GF-D8 (cell line): Measurements from ENCODE around the gene EBF4.

Source experiments
- DNase-seq: peaks from one replicate; lab custom pipeline; 2025; lab: John Stamatoyannopoulos, UW

EBF4 gene, protein sequence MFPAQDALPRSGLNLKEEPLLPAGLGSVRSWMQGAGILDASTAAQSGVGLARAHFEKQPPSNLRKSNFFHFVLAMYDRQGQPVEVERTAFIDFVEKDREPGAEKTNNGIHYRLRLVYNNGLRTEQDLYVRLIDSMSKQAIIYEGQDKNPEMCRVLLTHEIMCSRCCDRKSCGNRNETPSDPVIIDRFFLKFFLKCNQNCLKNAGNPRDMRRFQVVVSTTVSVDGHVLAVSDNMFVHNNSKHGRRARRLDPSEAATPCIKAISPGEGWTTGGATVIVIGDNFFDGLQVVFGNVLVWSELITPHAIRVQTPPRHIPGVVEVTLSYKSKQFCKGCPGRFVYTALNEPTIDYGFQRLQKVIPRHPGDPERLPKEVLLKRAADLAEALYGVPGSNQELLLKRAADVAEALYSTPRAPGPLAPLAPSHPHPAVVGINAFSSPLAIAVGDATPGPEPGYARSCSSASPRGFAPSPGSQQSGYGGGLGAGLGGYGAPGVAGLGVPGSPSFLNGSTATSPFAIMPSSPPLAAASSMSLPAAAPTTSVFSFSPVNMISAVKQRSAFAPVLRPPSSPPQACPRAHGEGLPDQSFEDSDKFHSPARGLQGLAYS

DNA sequence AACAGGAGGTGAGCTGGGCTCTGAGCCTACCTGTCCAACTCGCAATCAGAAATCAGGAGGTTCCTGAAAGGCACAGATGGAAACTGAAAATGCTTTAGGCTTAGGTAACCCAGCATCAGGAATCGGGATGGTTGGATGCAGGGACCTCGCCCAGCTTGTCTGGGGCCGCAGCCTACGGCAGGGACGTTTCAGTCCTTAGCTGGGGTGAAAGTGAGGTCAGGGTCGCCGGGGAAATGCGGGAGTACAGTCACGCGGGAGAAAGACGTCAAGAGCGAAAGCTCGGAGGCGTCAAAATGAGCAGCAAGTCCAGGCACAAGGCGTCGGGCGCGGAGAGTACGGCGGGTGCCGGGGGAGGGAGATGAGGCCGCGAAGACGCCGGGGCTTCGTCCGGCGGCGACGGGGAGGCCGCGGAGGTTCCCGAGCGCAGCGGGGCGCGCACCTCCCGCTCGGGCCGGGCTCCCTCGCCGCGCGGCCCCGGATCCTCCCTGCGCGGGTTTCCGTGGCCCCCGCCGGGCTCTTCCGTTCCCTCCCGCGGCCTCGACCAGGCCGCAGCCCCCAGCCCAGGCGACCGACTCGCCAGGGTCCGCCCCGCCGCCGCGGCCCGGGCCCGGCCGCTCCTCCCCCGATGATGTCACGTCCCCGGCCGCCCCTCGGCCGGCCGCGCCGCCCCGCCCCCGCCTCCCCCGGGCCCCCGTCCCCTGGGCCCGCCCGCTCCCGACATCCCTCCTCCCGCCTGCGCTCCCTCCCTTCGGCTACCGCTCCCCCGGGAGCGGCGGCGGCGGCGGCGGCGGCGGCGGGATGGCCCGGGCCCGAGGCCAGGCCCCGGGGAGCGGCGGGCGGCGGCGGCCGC, at the start of gene EBF4:
Gene EBF4, plus strand, starts transcription at position 745 of the 850 bp plus-strand sequence. CDS start 866 bp downstream, outside the sequence.
- no peak for DNase-seq

DNA sequence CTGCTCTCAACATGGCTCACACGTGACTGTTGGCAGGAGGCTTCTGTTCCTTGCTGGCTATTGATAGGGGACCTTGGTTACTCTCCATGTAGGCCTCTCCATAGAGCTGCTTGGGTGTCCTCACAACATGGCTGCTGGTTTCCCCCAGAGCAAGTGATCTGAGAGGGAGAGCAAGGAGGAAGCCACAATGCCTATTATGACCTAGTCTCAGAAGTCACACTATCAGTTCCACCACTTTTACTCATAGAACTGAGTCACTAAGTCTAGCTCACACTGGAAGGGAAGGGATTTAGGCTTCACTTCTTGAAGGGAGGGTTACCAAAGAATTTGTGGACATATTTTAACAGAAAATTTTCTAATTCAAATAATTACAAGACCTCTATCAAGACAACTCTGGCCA, 48.9 kb upstream of the EBF4 start:
- no peak for DNase-seq

DNA sequence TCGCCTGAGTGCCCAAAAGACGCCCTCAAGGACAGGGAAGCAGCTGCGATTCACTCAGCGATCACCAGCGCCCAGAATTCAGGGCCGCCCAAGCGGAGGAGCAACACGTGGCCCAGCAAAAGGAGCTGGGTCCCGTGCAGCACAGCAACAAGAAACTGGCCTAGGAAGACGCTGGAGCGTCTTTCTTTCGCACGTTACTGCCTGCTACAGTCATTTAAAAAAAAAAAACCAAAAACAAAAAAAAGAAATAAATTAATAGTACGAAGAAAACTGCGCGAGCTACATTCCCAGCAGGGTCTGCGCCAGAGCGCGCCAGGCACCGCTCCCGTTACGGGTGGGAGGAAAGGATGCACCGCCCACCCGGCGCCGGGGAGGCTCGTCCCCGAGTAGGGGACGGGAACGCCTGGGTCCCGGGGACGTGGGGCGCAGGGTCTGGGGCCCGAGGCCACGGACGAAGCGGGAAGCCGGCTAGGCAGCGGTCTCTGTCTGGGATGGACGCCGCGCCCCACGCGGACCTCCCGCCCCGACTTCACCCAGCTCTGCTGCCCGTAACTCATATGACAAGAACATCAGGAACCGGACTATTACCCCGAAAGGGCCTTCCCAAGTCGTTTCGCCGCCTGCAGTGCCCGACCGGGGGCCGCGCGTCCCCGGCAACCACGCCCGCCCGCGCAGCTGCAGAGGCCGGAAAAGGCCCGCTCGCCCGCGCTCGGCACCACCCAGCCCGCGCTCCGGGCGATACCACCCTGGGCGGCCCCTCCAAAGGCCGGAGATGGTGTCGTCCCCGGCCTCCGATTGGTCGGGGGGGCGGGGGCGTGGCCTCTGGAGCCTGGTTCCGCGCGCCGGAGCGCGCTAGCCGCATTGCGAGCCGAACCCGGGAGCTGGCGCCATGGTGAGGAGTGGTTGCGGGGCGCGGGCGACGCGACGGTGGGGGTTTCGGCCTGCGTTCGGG, 40.5 kb upstream of the EBF4 start, which contains the start of gene NOP56:
Gene NOP56, plus strand, starts transcription at position 861 of the 952 bp plus-strand sequence. Its CDS starts 29 bp downstream, at position 890.
- DNase-seq: peak; percentile 76

DNA sequence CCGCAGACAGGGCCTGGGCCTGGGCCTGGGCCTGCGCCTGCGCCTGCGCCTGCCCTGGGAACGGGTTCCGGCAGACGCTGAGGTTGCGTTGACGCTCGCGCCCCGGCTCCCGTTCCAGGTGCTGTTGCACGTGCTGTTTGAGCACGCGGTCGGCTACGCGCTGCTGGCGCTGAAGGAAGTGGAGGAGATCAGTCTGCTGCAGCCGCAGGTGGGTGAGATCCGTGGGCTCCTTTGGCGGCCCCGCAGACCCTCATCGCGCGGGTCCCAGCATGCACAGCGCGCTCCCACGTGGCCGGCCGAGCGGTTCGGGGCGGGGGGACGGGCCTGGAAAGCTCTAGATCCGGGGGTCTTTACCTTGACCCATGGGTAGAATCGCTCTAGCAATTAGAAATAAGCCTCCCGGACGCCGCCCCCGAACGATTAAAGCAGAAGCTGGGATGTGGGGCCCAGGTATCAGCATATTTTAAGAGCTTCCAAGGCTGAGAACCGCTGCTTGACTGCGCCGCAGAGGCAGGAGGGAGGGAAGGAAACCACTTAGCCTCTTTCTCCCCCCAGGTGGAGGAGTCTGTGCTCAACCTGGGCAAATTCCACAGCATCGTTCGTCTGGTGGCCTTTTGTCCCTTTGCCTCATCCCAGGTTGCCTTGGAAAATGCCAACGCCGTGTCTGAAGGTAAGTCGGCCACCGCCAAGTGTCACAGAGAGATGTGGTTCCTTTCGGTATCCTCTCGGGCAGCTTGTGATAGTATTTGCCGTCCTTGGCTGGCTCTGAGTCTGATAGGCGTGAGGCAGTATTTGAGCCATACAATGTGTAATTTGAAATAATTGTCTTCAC, 39.6 kb upstream of the EBF4 start:
- no peak for DNase-seq

DNA sequence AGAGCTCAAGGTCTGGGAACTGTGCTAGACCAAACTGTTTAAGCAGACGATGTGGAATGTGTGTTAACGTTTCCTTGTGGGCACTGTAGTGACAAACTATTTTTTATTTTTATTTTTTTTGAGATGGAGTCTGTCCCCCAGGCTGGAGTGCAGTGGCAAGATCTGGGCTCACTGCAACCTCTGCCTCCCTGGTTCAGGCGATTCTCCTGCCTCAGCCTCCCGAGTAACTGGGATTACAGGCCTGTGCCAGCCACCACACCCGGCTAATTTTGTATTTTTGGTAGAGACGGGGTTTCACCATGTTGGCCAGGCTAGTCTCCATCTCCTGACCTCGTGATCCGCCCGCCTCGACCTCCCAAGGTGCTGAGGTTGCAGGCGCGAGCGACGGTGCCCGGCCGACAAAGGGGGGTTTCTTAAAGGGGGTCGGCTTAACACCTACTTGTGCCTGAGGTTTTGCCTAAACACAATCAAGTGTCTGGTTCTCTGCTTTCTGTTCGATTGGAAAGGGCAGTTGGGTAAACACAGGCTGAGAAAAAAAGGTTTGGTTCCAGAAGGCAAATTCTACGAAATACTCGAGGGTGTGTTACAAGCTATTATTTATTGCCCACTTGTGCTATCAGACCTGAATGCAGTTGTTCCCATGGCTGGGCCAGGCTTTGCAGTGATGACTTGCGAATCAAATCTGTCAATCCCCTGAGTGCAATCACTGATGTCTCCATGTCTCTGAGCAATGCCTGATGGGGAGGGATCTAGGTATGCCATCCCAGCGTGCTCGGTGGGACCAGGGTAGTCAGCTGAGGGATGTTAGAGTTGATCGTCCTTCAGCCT, 38.8 kb upstream of the EBF4 start:
- no peak for DNase-seq

DNA sequence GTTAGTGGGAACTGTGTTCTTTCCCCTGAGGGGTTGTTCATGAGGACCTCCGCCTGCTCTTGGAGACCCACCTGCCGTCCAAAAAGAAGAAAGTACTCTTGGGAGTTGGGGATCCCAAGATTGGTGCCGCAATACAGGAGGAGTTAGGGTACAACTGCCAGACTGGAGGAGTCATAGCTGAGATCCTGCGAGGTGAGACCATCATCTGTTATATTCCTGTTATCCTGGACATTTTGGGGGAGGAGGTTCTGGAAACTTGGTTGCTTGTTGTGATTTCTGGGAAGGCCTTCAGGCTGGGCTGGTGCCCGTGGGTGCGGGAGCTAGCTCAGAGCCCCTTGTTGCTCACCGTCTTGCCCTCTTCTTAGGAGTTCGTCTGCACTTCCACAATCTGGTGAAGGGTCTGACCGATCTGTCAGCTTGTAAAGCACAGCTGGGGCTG, 38.2 kb upstream of the EBF4 start:
- DNase-seq: no peak

DNA sequence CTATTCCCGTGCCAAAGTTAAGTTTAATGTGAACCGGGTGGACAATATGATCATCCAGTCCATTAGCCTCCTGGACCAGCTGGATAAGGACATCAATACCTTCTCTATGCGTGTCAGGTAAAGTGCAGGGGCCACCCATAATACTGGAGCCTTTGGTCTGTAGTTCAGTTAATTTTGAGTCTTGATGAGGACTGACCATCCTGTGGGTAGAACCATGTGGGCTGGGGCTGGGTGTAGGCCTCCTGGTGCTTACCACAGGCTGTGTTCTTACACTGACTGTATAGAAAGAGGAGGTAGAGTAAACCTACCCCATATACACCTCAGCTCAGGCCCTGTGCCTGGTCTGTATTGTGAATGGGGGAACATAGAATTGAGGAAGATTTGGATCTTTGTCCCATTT, 37.7 kb upstream of the EBF4 start:
- DNase-seq: no peak

DNA sequence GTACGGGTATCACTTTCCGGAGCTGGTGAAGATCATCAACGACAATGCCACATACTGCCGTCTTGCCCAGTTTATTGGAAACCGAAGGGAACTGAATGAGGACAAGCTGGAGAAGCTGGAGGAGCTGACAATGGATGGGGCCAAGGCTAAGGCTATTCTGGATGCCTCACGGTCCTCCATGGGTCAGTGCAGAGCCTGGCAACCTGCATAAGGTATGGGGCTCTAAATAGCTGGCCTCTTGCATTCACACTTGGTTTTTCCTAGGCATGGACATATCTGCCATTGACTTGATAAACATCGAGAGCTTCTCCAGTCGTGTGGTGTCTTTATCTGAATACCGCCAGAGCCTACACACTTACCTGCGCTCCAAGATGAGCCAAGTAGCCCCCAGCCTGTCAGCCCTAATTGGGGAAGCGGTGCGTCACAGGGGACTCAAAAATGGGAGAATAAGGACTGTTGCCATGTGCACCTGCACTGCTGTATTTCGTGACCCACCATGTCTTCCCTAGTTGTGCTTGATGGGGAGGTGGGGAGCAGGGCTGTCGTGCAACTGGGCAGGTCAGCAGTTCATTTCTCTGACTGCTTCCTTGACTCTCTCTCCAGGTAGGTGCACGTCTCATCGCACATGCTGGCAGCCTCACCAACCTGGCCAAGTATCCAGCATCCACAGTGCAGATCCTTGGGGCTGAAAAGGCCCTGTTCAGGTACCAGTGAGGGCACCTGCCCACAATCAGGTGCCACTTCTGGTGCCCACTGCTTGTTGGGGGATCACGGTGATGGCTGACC, 37.1 kb upstream of the EBF4 start:
- no peak for DNase-seq

DNA sequence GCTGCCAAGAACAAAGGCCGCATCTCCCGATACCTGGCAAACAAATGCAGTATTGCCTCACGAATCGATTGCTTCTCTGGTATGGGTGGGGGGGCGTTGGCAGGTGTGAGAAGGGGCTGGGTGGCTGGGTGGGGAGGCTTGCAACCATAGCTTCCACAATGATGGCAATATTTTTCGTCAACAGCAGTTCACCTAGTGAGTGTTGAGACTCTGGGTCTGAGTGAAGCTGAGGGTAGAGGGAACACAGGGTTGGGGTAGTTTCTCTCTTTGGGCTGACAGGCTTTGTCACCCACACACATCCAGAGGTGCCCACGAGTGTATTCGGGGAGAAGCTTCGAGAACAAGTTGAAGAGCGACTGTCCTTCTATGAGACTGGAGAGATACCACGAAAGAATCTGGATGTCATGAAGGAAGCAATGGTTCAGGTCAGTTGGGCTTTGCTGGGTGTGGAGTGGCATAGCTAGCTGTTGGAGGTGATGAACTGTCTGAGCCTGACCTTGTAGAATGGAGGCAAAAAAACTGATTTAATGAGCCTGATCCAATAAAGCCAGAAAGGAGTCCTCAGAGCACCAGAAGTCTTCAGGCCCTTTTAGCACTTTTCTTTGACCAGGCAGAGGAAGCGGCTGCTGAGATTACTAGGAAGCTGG, 36.0 kb upstream of the EBF4 start:
- DNase-seq: no peak

DNA sequence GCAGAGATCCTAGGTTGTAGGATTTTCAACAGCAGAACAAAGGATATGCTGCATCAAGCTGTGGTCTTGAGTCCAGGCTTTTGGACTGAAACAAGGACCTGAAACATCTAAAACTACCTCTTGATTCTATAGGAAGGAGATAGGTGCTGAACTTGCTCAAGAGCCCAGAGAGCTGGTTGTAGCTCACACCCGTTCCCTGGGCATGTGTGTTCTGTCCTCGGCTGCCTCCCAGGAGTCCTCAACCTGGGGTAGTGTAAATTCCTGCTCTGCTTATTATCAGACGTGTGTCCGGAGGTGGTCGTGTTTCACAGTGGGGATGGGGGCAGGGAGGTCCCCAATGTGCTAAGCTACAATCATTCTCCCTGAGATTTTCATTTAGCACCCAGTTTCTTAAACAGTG, 35.3 kb upstream of the EBF4 start:
- DNase-seq: no peak

DNA sequence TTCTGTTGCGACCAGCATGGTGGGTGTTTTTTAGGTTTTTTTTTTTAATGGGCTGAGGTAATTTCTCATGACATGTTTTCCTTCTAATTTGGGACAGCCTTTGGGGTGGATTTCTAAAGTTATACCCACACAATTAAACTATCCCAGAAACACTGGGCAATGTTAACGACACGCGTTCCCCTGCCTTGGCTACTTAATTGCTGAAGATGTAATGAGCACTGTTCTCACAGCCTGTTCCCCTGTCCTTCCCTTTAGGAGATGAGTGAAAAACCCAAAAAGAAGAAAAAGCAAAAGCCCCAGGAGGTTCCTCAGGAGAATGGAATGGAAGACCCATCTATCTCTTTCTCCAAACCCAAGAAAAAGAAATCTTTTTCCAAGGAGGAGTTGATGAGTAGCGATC, 34.9 kb upstream of the EBF4 start:
- no peak for DNase-seq

DNA sequence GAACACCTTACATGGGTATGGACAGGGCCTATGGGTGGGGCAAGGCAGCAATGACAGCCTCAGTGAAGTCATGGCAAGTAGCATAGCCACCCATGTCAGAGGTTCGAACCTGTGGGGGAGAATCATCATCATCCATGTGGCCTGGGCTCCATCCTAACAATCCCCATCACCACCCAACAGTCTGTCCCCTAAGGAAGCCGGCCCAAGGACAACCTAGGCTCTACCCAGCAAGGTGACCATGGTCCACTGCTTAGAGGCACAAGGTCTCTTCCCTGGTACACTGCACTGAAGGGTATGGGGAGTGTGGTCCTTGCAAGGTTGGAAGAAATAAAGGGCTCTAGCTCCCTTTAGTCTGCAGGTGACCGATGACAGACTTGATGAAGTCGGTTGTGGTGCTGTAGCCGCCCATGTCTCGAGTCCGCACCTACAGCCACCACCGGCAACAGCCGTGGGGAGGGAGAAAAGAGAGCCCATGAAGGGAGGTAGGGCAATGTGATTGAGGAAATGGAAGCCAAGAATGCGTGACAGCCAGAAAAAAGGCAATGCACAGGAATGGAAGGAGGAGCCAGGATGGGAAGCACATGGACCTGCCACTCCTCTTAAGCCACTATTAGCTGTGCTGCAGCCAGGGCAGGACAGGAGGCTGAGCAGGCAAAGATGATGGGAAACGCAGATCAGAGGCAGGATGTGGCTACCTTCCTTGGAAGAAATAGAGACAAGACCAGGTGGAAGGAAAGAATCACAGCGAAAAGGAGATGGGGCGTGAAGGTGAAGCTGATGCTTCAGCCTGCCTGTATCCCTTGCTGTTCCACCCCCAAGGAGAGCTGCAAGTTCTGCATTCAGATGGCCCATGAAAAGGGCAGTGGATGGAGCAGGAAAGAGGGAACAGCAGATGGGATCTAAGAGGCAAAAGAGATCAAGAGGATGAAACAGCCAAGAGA, 33.9 kb upstream of the EBF4 start:
- no peak for DNase-seq

DNA sequence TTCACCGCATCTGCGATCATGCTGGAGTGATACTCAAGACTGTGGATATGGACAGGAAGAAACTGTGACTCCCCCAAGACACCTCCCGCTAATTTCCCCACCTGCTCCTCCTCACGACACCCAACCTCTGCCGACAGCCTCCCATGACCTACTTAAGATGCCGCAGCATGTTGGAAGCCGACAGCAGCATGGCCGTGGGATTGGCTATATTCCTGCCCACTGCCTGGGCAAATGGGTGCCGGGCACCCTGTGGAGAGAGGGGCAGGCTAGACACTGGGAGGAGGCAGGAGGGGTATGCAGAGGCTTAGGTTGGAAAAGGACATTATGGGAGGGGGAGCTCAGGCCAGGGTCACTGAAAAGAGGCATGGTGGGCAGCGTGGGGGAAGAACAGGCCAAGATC, 33.0 kb upstream of the EBF4 start:
- no peak for DNase-seq

DNA sequence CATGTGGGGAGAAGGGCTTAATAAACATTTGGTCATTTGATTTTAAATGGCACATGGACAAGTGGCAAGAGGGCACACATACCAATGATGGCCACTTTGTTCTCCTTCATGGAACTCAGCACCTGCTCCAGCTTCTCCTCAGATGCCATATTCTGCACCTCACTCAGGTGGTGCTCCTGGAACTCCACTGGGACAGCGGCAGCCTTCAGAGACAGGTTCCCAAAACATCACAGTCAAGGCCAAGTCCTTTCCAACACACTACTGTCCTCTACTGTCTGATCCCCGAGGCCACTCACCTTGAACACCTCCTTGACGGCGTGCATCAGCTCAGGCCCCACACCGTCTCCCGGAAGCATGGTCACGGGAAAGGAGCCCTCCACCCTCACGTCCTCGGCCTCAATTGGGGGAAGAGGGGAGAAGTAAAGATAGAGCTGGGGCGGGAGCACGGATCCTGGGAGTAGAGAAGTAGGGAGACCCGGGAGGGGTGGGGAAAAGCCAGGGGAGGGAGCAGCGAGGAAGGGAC, 29.2 kb upstream of the EBF4 start:
- no peak for DNase-seq

DNA sequence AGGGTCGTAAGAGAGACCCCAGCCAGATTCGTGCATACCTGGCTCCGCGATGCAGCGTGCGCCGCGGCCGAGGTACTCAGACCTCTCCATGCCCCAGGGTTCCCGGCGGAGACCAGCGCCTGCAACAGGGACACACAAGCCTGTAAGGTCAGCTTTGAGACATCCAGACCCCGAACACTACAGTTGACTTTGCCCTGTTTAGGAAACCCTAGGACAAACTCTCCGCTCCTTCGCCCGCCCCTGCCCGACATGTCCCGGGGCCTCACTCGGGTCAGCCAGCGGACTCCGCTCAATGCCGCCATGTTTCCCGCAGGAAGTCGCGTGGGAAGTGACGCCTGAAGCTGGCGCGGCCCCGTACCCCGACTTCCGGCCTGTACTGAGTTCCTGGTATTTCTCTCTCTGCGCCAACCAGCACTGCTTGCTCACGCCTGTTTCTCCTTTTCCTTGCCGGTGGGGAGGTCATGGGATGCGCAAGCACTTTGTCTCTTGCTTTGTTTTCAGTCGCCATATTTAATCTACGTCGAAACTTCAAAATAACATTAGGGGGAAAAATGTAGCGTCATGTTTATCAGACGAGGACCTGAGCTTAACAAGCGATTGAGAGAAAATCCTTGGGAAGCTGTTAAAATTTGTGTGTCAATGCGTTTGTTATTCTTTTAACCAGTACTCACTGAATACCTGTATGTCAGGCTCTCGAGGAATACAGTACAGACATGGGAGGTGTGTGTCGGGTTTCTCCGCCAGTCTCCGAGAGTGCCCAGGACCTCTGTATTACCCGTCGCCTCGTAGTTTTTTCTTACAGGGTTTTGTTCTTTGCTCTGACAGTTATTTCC, 28.5 kb upstream of the EBF4 start, which contains the start of gene IDH3B:
Gene IDH3B, minus strand, starts transcription at position 330 of the 833 bp plus-strand sequence. Its CDS starts 28 bp downstream, at position 302.
- peak; percentile 85 for DNase-seq

DNA sequence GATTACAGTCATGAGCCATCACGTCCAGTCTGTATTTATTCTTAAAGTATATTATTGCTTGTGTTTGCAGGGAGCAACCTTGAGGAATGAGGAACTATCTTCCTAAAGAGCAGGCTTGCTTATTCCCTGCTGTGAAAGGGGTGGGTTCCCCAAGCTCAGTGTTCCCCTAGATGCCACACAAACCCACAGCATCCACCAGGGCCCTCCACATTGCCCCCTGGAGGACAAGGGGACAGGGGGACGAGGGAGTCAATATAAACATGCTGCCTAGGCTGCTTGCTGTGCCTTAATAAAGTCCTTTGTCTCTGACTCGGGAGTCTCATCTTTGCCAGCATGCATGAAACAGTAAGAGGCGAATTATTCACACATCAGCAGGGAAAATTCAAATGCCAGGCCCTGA, 20.6 kb upstream of the EBF4 start:
- no peak for DNase-seq
